GM23338 (cell line): ENCODE measurements around the gene NVL. TPM values are rescaled to one million over a fixed set of nuclear protein-coding genes. Genes with fewer than 3 reads are reported as not detected.

Source experiments
- ATAC-seq: fragments of 200-7000 bp; cut with Tn5 transposase; 3 replicates; pipeline ENCODE4 v1.9.1; 2020
- DNase-seq: peaks from one replicate; pipeline ENCODE4 v3.0.0-alpha.2; 2015; ENCODE audit warnings: low spot score
- H2AFZ ChIP-seq: fragments of 200-600 bp; sonication (generic); 2 replicates; pipeline ENCODE4 v1.8.0; 2016; ENCODE audit warnings: antibody characterized with exemption, mild to moderate bottlenecking, moderate library complexity
- H3F3A ChIP-seq: fragments of 200-600 bp; sonication (generic); replicated peaks from 2 replicates; pipeline ENCODE4 v1.8.0; 2017; ENCODE audit warnings: antibody characterized with exemption, mixed run types, low read depth
- H3K27ac ChIP-seq: fragments of 200-600 bp; sonication (generic); 2 replicates; pipeline ENCODE4 v1.6.1; 2016; ENCODE audit warnings: low read depth
- H3K27me3 ChIP-seq: fragments of 200-600 bp; sonication (generic); 2 replicates; pipeline ENCODE4 v1.8.0; 2016; ENCODE audit warnings: mild to moderate bottlenecking, mixed run types, moderate library complexity; ENCODE audit not compliant: insufficient read depth
- H3K36me3 ChIP-seq: fragments of 200-600 bp; sonication (generic); 2 replicates; pipeline ENCODE4 v1.8.0; 2016; ENCODE audit warnings: mild to moderate bottlenecking; ENCODE audit not compliant: insufficient read depth
- H3K4me1 ChIP-seq: fragments of 200-600 bp; sonication (generic); 2 replicates; pipeline ENCODE4 v1.8.0; 2016; ENCODE audit warnings: mild to moderate bottlenecking, moderate library complexity; ENCODE audit not compliant: insufficient read depth
- H3K4me2 ChIP-seq: fragments of 200-600 bp; sonication (generic); 2 replicates; pipeline ENCODE4 v1.7.1; 2017; ENCODE audit warnings: mixed run types
- H3K4me3 ChIP-seq: fragments of 200-600 bp; sonication (generic); 2 replicates; pipeline ENCODE4 v1.6.1; 2016; ENCODE audit warnings: mixed run types
- H3K79me2 ChIP-seq: fragments of 200-600 bp; sonication (generic); replicated peaks from 2 replicates; pipeline ENCODE4 v1.8.0; 2017; ENCODE audit warnings: mild to moderate bottlenecking; ENCODE audit not compliant: insufficient read depth
- H3K9me2 ChIP-seq: fragments of 200-600 bp; sonication (generic); 2 replicates; pipeline ENCODE4 v1.8.0; 2017; ENCODE audit not compliant: insufficient read depth
- H4K20me1 ChIP-seq: fragments of 200-600 bp; sonication (generic); replicated peaks from 2 replicates; pipeline ENCODE4 v1.8.0; 2017; ENCODE audit warnings: mild to moderate bottlenecking; ENCODE audit not compliant: insufficient read depth
- H3K27ac Mint-ChIP-seq: 2 replicates; pipeline ENCODE4 v1.8.0; 2020; ENCODE audit warnings: inconsistent platforms, mild to moderate bottlenecking, moderate library complexity, mixed read lengths
- H3K27me3 Mint-ChIP-seq: 3 replicates; pipeline ENCODE4 v1.8.0; 2022; ENCODE audit warnings: low read depth, mild to moderate bottlenecking, moderate library complexity, mixed read lengths, inconsistent platforms; ENCODE audit not compliant: insufficient read depth, poor library complexity
- H3K36me3 Mint-ChIP-seq: 3 replicates; pipeline ENCODE4 v1.8.0; 2021; ENCODE audit warnings: low read depth, mild to moderate bottlenecking, inconsistent platforms, moderate library complexity, mixed read lengths
- H3K4me1 Mint-ChIP-seq: 3 replicates; pipeline ENCODE4 v1.8.0; 2020; ENCODE audit warnings: mild to moderate bottlenecking, inconsistent platforms, mixed read lengths
- H3K4me3 Mint-ChIP-seq: 3 replicates; pipeline ENCODE4 v1.8.0; 2021; ENCODE audit warnings: moderate library complexity, mild to moderate bottlenecking, inconsistent platforms, mixed read lengths
- H3K9me3 Mint-ChIP-seq: 3 replicates; pipeline ENCODE4 v1.8.0; 2020; ENCODE audit warnings: moderate library complexity, mild to moderate bottlenecking, inconsistent platforms, mixed read lengths
- CREB1 ChIP-seq: fragments of 250-450 bp; sonication (Bioruptor Pico); IDR thresholded peaks from 2 replicates; pipeline ENCODE4 v1.5.0; 2020; ENCODE audit warnings: low read depth, mild to moderate bottlenecking, moderate library complexity
- ETS1 ChIP-seq: IDR thresholded peaks from 2 replicates; pipeline ENCODE4 v1.6.1; 2016; ENCODE audit warnings: antibody characterized with exemption
- EZH2phosphoT487 ChIP-seq: fragments of 200-600 bp; sonication (generic); IDR thresholded peaks from one replicate; pipeline ENCODE4 v1.8.1; 2018; ENCODE audit warnings: antibody characterized with exemption; ENCODE audit not compliant: unreplicated experiment
- JUNB ChIP-seq: IDR thresholded peaks from one replicate; pipeline ENCODE4 v1.6.1; 2016; ENCODE audit warnings: antibody characterized with exemption; ENCODE audit not compliant: unreplicated experiment
- NANOG ChIP-seq: IDR thresholded peaks from 2 replicates; pipeline ENCODE4 v1.6.1; 2016; ENCODE audit warnings: antibody characterized with exemption, borderline replicate concordance
- REST ChIP-seq: IDR thresholded peaks from one replicate; pipeline ENCODE4 v1.6.1; 2018; ENCODE audit warnings: antibody characterized with exemption; ENCODE audit not compliant: unreplicated experiment
- STAT1 ChIP-seq: IDR thresholded peaks from one replicate; pipeline ENCODE4 v1.6.1; 2016; ENCODE audit warnings: antibody characterized with exemption; ENCODE audit not compliant: unreplicated experiment
- ZNF331 ChIP-seq: fragments of 250-450 bp; sonication (Bioruptor Pico); IDR thresholded peaks from 2 replicates; pipeline ENCODE4 v1.5.0; 2020; ENCODE audit warnings: low read depth, mild to moderate bottlenecking, moderate library complexity
- polyA plus RNA-seq: library from polyadenylated mRNA; unstranded; fragments of >200 nt; fragmentation: Nextera tagmentation; extraction: Ambion mirVana; gene quantifications from 2 replicates; pipeline ENCODE4 v1.2.1, GENCODE V29; 2016
- total RNA-seq: library from RNA; depleted of rRNA; stranded (reverse); fragments of >200 nt; shearing (Covaris generic); gene quantifications from 2 replicates; pipeline ENCODE4 v1.2.3, GENCODE V29; 2014
- TF ChIP-seq, protein P1 (sequence below): fragments of 250-450 bp; sonication (Bioruptor Pico); IDR thresholded peaks from 2 replicates; pipeline ENCODE4 v1.5.0; 2020; ENCODE audit warnings: mild to moderate bottlenecking, moderate library complexity
- TF ChIP-seq, protein P2 (sequence below), 2 experiments: fragments of 200-600 bp in 1 of 2; sonication (generic) in 1 of 2; conservative IDR thresholded peaks; 2 replicates each; pipeline versions ENCODE4 v1.5.1 to v1.6.1; 2016 to 2017; ENCODE audit warnings: antibody characterized with exemption in 2 of 2, low read depth in 2 of 2, mild to moderate bottlenecking in 2 of 2, moderate library complexity in 1 of 2

NVL gene
- total and polyA plus RNA-seq, 2 experiments from 2014 or later = 44.4 to 71.7 TPM

GRCh38 chr1:224321706-224322105, 8.3 kb downstream of the NVL start (continued):
- TF ChIP-seq, protein P1, sequence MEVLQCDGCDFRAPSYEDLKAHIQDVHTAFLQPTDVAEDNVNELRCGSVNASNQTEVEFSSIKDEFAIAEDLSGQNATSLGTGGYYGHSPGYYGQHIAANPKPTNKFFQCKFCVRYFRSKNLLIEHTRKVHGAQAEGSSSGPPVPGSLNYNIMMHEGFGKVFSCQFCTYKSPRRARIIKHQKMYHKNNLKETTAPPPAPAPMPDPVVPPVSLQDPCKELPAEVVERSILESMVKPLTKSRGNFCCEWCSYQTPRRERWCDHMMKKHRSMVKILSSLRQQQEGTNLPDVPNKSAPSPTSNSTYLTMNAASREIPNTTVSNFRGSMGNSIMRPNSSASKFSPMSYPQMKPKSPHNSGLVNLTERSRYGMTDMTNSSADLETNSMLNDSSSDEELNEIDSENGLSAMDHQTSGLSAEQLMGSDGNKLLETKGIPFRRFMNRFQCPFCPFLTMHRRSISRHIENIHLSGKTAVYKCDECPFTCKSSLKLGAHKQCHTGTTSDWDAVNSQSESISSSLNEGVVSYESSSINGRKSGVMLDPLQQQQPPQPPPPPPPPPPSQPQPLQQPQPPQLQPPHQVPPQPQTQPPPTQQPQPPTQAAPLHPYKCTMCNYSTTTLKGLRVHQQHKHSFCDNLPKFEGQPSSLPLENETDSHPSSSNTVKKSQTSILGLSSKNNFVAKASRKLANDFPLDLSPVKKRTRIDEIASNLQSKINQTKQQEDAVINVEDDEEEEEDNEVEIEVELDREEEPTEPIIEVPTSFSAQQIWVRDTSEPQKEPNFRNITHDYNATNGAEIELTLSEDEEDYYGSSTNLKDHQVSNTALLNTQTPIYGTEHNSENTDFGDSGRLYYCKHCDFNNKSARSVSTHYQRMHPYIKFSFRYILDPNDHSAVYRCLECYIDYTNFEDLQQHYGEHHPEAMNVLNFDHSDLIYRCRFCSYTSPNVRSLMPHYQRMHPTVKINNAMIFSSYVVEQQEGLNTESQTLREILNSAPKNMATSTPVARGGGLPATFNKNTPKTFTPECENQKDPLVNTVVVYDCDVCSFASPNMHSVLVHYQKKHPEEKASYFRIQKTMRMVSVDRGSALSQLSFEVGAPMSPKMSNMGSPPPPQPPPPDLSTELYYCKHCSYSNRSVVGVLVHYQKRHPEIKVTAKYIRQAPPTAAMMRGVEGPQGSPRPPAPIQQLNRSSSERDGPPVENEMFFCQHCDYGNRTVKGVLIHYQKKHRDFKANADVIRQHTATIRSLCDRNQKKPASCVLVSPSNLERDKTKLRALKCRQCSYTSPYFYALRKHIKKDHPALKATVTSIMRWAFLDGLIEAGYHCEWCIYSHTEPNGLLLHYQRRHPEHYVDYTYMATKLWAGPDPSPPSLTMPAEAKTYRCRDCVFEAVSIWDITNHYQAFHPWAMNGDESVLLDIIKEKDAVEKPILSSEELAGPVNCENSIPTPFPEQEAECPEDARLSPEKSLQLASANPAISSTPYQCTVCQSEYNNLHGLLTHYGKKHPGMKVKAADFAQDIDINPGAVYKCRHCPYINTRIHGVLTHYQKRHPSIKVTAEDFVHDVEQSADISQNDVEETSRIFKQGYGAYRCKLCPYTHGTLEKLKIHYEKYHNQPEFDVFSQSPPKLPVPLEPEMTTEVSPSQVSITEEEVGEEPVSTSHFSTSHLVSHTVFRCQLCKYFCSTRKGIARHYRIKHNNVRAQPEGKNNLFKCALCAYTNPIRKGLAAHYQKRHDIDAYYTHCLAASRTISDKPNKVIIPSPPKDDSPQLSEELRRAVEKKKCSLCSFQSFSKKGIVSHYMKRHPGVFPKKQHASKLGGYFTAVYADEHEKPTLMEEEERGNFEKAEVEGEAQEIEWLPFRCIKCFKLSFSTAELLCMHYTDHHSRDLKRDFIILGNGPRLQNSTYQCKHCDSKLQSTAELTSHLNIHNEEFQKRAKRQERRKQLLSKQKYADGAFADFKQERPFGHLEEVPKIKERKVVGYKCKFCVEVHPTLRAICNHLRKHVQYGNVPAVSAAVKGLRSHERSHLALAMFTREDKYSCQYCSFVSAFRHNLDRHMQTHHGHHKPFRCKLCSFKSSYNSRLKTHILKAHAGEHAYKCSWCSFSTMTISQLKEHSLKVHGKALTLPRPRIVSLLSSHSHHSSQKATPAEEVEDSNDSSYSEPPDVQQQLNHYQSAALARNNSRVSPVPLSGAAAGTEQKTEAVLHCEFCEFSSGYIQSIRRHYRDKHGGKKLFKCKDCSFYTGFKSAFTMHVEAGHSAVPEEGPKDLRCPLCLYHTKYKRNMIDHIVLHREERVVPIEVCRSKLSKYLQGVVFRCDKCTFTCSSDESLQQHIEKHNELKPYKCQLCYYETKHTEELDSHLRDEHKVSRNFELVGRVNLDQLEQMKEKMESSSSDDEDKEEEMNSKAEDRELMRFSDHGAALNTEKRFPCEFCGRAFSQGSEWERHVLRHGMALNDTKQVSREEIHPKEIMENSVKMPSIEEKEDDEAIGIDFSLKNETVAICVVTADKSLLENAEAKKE = no peak

- Mint-ChIP-seq H3K4me1 (no peaks in the 10 kb centered on the region), H3K27me3 (no peaks in the 10 kb centered on the region), H3K27ac (no peak overlapping the region), H3K4me3 (no peak overlapping the region), H3K9me3 (no peaks in the 10 kb centered on the region), H3K36me3 (peaks cover 18% of the 10 kb centered on the region)
- H3K4me1 ChIP-seq = no peaks in the 10 kb centered on the region
- H3K27me3 ChIP-seq = no peaks in the 10 kb centered on the region
- DNase-seq = no peak
- H3K36me3 ChIP-seq = no peaks in the 10 kb centered on the region
- no peaks in the 10 kb centered on the region for H3F3A ChIP-seq
- H3K4me3 ChIP-seq = no peak overlapping the region
- peaks cover 5% of the 10 kb centered on the region; the same call in 1 of the 2 replicates for H4K20me1 ChIP-seq
- H3K9me2 ChIP-seq = no peaks in the 10 kb centered on the region
- H2AFZ ChIP-seq = no peak overlapping the region
- H3K4me2 ChIP-seq = no peak overlapping the region
- ATAC-seq = no peak
- peaks cover 24% of the 10 kb centered on the region for H3K79me2 ChIP-seq
- no peak overlapping the region for H3K27ac ChIP-seq
- TF ChIP-seq ZNF331 (CRISPR knock-in tag) (no peak), JUNB (no peak), STAT1 (no peak), ETS1 (no peak), EZH2phosphoT487 (no peak), NANOG (no peak), REST (no peak), CREB1 (CRISPR knock-in tag) (no peak)
- TF ChIP-seq, protein P2, sequence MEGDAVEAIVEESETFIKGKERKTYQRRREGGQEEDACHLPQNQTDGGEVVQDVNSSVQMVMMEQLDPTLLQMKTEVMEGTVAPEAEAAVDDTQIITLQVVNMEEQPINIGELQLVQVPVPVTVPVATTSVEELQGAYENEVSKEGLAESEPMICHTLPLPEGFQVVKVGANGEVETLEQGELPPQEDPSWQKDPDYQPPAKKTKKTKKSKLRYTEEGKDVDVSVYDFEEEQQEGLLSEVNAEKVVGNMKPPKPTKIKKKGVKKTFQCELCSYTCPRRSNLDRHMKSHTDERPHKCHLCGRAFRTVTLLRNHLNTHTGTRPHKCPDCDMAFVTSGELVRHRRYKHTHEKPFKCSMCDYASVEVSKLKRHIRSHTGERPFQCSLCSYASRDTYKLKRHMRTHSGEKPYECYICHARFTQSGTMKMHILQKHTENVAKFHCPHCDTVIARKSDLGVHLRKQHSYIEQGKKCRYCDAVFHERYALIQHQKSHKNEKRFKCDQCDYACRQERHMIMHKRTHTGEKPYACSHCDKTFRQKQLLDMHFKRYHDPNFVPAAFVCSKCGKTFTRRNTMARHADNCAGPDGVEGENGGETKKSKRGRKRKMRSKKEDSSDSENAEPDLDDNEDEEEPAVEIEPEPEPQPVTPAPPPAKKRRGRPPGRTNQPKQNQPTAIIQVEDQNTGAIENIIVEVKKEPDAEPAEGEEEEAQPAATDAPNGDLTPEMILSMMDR (conservative IDR thresholded peaks at IDR 0.05; ENCODE audit: low read depth in 2 of 2) = no peak
These were observed 12.5 kb downstream of the NVL start for GRCh38 chr1:224317383-224318045.
